Activated T-cell treated with anti-CD3 and anti-CD28 coated beads for 4 hours (primary cell): Measurements from ENCODE around the gene PPP1R16B.
"Not testable (repeated sequence)": the region's sequence is repeated elsewhere in the genome, so short reads cannot be mapped to it uniquely, and the experiment has no call there.

ENCODE experiments used
- DNase-seq: peaks from one replicate; pipeline ENCODE4 v3.0.0-alpha.2; 2020

The PPP1R16B gene

GRCh38 chr20:38855356-38855755, 49.9 kb downstream of the PPP1R16B start:
- DNase-seq = no peak

GRCh38 chr20:38856570-38856969, 51.1 kb downstream of the PPP1R16B start:
- DNase-seq = no peak

DNA sequence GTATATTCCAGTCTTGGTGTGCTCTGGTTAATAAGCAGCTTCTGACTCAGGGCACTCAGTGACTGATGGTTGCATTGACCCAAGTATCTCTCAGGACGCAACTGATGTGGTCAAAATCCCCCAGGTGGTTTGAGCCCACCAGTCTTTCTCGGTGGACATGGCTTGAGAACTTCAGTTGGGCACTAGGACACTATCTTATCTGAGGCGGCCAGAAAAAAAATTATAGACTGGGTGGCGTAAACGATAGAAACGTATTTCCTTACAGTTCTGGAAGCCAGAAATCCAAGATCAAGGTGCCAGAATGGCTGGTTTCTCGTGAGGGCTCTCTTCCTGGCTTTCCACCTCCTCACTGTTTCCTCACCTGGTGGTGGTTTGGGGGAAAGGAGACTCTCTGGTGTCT, 52.2 kb downstream of the PPP1R16B start:
- DNase-seq = no peak

DNA sequence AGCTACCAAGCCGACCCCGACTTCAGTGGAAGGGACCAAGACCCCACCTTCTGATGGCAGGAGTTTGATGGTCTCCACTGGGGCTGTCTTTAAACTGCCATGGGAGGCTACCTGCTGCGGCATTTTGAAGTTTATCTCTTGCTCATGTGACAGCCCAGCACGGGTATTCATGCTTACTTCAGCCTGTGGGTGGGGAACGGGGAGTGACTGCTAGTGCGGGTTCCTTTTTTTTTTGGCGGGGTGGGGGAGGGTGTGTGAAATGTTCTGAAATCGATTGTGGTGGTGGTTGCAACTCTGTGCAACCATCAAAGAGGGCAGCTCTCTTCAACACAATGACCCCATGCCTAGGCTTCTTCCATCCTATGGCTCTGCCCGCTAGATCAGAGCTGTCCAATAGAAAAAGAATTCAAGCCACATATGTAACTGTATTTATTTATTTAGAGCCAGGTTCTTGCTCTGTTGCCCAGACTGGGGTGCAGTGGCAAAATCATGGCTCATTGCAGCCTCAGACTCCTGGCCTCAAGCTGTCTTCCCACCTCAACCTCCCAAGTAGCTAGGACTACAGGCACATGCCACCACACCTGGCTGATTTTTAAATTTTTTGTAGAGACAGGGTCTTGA, 53.7 kb downstream of the PPP1R16B start:
- peak; percentile 31 for DNase-seq

DNA sequence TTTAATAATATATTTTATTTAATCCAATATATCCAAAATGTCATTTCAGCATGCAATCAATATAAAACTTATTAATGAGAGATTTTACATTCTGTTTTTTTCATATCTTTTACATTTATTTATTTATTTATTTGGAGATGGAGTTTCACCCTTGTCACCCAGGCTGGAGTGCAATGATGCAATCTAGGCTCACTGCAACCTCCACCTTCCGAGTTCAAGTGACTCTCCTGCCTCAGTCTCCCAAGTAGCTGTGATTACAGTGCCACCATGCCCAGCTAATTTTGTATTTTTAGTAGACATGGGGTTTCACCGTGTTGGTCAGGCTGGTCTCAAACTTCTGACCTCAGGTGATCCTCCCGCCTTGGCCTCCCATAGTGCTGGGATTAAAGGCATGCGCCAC, 54.4 kb downstream of the PPP1R16B start:
- DNase-seq = not testable (repeated sequence)

- no peak for DNase-seq
These were observed 55.5 kb downstream of the PPP1R16B start for GRCh38 chr20:38861071-38861401.

GRCh38 chr20:38862226-38862625, 56.7 kb downstream of the PPP1R16B start:
- DNase-seq = no peak

- peak; percentile 24 for DNase-seq
These were observed 57.7 kb downstream of the PPP1R16B start for GRCh38 chr20:38863024-38863851.

DNA sequence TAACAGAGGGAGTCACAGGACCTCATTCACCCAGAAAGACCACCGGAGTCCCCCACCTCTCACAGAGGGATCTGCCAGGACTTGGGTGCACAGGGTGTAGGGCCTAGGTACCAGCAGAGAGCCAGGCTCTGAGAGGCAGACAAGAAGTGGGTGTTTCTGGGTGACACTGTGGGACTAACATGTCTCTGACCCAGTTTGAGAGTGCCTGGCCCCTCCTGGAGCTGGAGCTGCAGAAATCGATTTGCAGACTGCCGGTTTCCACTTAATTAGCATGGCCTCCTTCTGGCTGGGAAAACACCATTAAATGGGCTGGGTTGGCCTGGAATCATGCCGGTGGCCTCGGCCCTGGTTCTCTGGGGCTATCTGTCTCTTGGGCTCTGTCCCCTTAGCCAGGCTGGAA, 59.2 kb downstream of the PPP1R16B start:
- DNase-seq = no peak

GRCh38 chr20:38866265-38867061, 61.0 kb downstream of the PPP1R16B start:
- no peak for DNase-seq

DNA sequence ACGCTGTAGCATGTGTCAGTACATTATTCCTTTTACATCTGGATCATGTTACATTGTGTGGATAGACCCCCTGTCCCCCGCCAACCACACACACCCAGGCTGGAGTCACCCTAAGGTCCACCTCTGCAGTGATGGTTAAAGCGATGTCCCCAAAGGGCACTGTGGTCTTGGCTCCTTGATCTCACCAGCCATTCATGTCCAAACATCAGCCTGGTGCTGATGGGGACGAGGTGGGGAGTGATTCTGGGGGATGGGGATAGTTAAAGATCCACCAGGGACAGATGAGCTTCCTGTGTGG, 61.5 kb downstream of the PPP1R16B start:
- no peak for DNase-seq

DNA sequence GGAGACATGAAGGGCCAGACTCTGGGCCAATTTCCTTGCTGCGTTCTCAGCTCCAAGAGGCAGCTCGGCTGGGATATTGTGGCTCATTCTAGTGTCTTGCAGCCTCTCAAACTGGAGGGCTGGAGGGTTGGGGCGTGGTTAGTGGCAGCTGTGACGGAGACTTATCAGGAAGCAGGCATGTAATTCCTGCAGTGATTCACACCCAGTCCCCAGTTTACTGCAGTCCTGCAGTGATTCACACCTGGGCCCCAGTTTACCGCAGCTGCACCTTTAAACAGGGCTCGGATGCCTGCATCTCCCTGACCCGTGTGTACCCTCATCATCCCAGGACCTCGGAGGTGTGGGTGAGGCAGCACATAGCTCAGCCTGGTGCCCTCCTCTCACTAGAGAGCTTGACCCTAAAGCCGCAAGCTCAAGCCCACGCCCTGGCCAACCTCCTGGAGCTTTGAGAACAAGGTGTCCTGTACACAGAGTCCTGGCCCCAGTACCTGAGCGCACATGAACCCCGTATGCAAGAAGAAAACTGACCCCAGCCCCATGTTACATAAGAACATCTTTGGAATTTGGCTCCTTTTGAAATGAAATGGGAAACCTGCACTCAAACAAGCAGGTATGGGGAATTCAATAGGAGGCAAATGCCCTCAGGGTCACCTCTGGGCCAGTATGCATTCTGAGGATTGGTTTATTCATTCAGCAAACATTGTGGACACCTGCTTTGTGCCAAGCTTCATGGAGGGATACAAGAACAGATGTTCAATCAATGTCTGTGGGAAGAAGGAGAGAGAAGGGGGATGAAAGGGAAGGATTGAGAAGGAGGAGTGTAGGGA, 65.4 kb downstream of the PPP1R16B start:
- DNase-seq = no peak

DNA sequence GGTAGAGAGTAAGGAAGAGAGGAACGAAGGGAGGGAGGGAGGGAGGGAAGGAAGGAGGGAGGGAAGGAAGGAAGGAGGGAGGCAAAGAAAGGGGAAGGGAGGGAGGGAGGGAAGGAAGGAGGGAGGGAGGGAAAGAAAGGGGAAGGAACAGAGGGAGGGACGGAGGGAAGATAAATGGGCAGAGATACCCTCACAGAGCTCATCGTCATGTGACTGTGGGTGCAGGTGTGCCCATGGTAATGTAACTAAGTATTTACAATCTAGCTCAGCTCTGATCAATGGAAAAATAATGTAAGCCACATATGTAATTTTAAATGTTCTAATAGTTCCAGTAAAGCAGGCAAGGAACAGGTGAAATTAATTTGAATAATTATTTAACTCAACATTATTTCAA, 66.1 kb downstream of the PPP1R16B start:
- DNase-seq = no peak

DNA sequence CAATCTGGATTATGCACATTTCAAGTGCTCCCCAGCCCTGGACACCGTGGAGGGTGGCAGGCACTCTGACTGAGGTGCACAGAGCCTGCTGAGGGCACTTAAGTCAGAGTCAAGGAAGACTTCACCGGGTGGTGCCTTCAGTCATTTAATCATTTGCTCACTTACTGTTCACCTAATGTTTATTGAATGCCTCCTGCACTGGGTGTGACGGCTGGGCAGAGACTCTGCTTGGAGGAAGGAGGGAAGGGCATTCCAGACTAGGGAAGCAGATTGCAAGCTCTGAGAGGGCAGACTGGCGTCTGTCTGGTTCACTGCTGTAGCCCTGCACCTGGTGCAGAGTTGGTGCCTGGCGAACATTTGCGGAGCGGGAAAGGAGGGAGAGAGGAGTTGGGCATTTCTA, 66.5 kb downstream of the PPP1R16B start:
- DNase-seq = no peak

GRCh38 chr20:38872491-38873049, 67.1 kb downstream of the PPP1R16B start:
- no peak for DNase-seq

GRCh38 chr20:38873050-38873581, 67.6 kb downstream of the PPP1R16B start:
- DNase-seq = peak; percentile 74

DNA sequence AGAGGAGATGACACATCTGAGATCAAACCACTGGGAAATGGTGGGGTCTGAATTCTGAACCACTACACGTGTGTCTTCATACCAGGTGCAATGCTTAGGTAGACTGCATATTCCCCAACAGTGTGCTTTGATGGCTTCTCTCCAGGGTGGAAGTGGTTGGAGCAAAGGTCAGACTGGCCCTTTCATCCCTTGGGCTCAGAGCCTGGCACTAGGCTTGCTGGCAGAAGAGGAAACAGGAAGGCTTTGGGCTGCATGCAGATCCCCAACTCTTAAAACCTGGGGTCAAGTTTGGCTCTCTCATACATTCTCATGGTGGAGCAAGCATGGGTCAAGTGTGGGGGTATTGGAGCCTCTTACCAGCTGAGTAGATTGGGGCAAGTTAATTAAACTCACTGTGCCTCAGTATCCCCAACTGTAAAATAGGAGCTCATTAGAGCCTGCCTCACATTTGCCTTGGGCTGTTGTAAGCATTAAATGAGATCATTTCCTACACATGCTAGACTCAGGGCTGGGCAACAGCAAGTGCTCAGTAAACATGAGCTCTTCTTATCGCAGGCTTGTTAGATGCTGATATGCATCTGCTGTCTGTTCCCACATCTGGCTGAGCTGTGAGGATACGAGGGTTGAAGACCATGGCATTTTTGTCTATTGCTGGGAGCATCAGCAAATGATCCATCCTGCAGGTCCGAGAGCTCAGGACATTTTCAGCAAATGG, 69.1 kb downstream of the PPP1R16B start:
- no peak for DNase-seq

DNA sequence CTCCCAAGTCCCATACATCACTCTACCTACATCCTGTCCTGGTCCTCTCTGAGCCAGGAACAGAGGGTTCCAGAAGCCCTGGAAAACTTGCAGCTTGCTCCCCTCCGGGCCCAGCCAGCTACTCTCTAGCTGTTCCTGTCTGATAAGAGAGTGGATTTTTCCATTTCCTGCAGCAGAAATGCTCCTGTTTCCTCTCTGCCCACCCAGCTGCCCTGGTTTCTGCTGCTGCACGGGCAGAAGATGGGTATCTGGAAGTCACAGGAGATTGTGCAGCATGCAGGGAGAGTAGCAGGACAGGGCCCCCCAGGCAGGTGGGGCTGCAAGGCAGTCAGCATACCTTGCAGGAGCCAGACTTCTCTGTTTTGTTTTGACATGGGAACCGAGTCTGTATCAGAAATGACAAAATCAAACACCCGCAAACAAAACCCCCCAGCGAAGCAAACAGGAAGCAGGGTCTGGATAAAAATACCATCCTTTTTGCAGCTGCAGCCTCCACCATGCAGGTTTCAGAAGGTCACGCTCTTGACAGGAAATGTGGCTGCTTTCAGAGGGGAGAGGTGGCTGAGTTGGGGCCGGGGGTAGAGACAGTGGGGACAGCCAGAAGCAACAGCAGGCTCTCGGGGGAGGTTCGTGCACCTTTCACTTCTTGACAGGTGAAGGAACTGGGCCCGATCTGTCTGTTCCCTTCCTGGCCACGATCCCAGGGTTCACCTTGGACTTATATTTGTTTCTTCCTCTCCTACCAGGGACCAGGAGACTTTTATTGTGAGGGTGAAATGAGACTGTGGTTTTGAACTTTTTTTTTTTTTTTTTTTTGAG, 69.9 kb downstream of the PPP1R16B start:
- DNase-seq = no peak

DNA sequence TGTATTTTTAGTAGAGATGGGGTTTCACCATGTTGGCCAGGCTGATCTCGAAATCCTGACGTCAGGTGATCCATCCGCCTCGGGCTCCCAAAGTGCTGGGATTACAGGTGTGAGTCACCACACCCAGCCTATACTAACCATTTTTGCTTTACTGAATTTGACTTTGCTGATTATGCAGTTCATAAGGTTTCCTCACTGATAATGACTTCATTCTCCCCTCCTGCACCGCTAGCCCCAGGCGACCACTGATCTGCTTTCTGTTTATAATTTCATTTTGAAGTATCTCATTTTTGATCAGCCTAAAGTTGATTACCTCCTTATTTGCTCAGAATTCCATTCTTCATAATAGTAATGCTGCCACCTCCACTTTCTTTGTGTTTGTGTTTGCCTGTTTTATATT, 72.0 kb downstream of the PPP1R16B start:
- no peak for DNase-seq

- no peak for DNase-seq
These were observed 73.4 kb downstream of the PPP1R16B start for GRCh38 chr20:38878866-38879265.
